Fibroblast of mammary gland (primary cell): Measurements from ENCODE around the gene FAM114A2.

Experiments used
- DNase-seq: peaks from one replicate; pipeline ENCODE4 v3.0.0-alpha.2; 2010; ENCODE audit warnings: low read depth
- H3K4me3 ChIP-seq: 2 replicates; pipeline ENCODE4 v1.5.1; 2011; ENCODE audit warnings: low read depth, mild to moderate bottlenecking, low read length, moderate library complexity; ENCODE audit not compliant: control insufficient read depth
- TF ChIP-seq, protein P1 (sequence below): conservative IDR thresholded peaks from 2 replicates; pipeline ENCODE4 v1.5.1; 2011; ENCODE audit warnings: low read depth, low read length, inconsistent platforms; ENCODE audit not compliant: control insufficient read depth, insufficient read depth

The FAM114A2 gene

DNA sequence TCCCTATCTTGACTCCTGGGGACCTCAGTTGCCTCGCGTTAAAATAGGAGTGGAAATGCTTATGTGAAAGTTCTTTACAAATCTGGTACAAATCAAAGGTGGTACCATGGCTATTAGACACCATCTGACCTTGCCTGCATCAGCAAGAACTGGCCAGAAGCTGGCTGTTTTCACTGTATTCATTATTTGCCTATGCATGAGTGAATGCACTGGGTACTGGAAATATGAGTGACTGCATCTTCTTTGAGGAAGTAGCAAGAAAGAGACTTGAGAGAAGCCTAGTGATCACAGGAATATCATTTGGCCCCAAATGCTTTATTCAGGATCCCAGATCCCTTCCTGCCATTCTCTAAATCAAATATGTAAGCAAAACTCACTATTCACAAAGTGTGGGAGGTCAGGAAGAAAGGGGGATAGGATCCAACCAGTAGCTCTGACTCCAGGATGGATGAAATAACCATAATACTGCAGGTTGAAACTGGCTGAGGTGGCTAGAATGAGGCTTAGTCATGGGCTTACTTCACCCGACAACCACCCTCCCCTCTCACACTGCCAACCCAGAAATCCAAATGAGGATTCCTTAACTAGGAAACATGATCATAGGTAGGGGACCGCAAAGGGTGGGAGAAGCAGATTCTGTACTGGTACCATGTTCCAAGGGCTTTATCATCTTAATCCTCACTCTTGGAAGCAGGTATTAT lies 56.7 kb downstream of the FAM114A2 start:
- TF ChIP-seq, protein P1, sequence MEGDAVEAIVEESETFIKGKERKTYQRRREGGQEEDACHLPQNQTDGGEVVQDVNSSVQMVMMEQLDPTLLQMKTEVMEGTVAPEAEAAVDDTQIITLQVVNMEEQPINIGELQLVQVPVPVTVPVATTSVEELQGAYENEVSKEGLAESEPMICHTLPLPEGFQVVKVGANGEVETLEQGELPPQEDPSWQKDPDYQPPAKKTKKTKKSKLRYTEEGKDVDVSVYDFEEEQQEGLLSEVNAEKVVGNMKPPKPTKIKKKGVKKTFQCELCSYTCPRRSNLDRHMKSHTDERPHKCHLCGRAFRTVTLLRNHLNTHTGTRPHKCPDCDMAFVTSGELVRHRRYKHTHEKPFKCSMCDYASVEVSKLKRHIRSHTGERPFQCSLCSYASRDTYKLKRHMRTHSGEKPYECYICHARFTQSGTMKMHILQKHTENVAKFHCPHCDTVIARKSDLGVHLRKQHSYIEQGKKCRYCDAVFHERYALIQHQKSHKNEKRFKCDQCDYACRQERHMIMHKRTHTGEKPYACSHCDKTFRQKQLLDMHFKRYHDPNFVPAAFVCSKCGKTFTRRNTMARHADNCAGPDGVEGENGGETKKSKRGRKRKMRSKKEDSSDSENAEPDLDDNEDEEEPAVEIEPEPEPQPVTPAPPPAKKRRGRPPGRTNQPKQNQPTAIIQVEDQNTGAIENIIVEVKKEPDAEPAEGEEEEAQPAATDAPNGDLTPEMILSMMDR = no peak
- no peak overlapping the region for H3K4me3 ChIP-seq
- DNase-seq = no peak

DNA sequence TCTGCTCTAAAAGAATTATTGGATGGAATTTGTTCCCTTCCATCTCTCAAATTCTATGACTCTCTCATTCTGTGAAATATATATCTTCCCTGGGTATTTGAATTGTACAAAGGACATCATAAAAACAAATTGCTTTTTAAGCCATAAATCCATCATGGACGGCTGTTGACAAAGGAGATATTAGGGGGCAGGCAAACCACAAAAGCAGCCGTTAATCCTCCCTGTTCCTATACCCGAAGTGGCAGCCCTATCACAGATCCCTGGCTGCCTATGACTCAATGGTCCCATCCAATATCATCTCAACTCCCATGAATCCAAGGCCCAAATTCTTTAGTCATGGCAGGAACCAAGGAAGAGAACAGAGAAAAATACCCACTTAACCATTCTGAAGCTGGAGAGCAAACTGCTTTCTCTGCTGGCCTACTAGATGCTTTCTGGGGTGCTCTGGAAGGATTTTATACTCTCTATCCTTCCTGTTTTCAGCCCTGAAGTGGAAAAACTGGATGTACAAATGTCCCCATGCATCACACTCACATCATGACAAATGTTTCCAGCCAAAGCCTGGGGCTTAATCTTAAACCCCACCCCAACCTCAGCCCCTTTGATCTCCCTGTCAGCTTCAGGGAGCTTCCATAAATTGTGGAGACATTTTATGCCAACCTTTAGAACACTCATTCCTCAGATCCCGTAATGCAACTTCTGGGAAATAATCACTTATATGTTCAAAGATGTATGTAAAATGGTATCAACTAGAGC lies 59.5 kb downstream of the FAM114A2 start:
- TF ChIP-seq, protein P1 = no peak
- H3K4me3 ChIP-seq = no peak overlapping the region
- no peak for DNase-seq

DNA sequence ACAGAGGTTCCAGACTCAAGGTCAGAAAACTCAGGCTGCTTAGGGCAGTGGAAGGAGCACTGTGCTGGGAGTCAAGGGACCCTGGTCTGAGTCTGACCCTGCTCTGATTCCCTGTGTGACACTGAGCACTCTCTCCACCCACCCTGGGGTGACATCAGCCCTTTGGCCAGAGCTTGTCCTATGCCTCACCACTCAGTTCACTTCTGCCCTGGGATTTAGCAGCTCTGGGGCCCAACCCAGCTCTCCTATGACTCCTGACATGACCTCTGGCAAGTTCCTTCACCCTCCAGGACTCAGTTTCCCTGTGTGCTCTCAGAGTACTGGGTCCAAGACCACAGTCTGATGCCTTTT lies 63.9 kb downstream of the FAM114A2 start:
- H3K4me3 ChIP-seq = no peak overlapping the region
- TF ChIP-seq, protein P1 = no peak
- DNase-seq = no peak

DNA sequence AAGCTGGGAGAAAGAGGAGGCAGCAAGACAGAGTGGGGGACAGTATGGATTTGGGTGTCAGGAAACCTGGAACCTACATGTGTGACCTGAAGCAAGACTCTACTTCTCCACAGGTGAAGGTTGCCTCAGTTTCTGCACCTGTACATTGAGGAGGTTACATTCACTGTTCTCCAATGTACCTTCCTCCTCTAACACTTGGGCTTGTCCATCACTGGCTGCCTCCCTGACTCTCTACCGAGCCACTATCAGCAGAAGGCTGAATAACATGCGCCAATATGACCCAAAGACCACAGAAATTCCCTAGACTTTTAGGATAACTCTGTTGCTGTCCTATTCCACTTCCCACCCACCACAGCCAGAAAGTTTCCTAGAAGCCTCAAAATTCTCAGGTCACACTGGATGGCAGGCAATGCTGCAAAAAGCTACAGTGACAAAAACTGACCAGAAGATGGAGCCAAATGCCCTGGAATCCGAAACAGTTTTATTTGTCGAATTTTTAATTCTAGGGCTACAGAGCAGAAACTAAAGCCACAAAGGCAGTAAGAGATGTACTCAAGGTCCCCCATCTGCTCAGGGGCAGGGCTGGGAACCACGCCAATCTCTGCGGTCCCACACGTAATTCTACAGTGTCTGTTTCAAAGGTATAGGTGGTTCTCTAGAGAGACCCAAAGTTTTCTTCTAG lies 64.4 kb downstream of the FAM114A2 start:
- peak; percentile 54 for DNase-seq
- TF ChIP-seq, protein P1 = peak; percentile 82
- H3K4me3 ChIP-seq = no peak overlapping the region

DNA sequence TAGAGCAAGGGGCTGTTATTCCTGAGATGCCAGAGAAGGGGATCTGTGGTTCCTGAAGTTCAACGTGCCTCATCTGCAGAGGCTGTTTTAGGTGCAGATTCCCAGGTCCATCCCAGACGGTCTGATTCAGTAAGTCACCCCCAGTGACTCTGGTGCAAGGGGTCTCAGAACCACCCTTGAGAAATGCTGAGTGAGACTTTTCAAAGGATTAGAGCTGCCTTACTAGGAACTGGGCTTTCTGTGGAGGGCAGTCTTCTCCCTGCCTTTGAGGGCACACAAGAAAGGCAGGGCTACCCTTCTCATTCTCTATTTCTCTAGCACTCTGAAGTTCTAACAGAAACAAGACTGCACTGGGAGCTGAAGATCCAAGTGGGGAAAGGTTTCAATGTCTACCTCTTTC lies 66.5 kb downstream of the FAM114A2 start:
- DNase-seq = no peak

DNA sequence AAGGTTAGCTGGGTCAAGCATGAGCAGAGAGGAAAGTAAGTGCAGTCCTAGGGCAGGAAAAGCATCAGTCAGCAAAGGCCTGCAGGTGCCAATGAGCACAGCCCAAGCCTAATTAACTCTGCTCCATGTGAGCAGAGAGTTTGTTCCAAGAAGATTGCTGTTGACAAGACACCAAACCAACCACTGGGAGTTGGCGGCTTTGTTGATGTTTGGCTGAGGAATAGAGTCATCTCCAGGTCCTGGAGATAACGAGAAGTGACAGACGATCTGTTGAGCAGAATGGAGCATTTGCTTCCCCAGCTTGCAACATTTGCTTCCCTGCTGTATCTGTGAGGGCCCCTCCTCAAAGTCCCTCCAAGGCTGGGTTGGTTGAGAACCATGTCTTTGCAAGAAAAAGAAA lies 68.2 kb downstream of the FAM114A2 start:
- TF ChIP-seq, protein P1 = no peak
- no peak for DNase-seq
- no peak overlapping the region for H3K4me3 ChIP-seq

More for the DNA sequence above, 66.5 kb downstream of the FAM114A2 start:
- H3K4me3 ChIP-seq = no peak overlapping the region
- TF ChIP-seq, protein P1 = no peak
